ENCODE data around the gene CACNG7.

DNA sequence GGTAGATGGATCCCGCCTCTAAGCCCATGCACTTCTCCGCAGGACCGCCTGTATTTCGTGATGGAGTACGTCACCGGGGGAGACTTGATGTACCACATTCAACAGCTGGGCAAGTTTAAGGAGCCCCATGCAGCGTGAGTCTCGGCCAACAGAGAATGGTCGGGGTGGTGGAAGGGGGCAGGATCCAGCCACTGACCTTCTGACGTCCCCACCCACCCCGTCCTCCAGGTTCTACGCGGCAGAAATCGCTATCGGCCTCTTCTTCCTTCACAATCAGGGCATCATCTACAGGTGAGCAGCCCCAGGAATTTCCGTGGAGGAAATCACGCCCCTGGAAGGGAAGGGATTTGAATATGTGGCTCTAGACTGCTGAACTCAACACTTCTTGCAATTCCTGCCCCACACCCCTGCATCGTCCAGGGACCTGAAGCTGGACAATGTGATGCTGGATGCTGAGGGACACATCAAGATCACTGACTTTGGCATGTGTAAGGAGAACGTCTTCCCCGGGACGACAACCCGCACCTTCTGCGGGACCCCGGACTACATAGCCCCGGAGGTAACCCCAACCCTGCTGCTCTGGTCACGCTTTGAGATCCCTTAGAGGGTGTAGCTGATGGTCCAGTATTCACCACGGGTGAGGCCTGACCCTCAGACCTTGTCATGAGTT lies 8.8 kb upstream of the CACNG7 start:
- TF ChIP-seq, protein P1, sequence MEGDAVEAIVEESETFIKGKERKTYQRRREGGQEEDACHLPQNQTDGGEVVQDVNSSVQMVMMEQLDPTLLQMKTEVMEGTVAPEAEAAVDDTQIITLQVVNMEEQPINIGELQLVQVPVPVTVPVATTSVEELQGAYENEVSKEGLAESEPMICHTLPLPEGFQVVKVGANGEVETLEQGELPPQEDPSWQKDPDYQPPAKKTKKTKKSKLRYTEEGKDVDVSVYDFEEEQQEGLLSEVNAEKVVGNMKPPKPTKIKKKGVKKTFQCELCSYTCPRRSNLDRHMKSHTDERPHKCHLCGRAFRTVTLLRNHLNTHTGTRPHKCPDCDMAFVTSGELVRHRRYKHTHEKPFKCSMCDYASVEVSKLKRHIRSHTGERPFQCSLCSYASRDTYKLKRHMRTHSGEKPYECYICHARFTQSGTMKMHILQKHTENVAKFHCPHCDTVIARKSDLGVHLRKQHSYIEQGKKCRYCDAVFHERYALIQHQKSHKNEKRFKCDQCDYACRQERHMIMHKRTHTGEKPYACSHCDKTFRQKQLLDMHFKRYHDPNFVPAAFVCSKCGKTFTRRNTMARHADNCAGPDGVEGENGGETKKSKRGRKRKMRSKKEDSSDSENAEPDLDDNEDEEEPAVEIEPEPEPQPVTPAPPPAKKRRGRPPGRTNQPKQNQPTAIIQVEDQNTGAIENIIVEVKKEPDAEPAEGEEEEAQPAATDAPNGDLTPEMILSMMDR (IDR thresholded peaks at IDR 0.05) = no peak
- no peak for TF ChIP-seq POLR2A (IDR thresholded peaks at IDR 0.05)

All from right lobe of liver (tissue), 4 donors.